ENCODE results near the gene IYD.

IYD gene

DNA sequence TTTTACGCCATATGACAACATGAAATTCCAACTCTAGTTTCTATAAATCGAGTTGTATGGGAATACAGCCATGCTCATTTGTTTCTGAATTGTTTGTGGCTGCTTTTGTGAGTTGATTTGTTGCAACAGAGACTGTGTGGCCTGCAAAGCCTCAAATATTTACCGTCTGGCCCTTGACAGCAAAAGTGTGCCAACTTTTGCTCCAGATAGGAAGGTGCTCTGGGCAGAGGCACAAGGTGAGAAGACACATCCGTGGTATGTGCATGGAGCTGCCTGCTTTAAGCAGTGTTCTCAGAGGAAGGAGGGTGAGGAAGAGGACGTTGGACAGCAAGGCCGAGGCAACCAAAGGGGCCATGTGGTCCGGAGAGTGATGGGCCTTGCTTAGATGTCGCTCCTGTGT, 57.4 kb downstream of the IYD start:
- no peak for TF ChIP-seq CTCF (IDR thresholded peaks at IDR 0.05; ENCODE audit: low read depth, low read length)
- Histone ChIP-seq H3K27me3 (ENCODE audit: insufficient read depth, low read depth, severe bottlenecking) (no peaks in the 10 kb centered on the region), H3K36me3 (no peaks in the 10 kb centered on the region), H3K4me3 (ENCODE audit: low read depth, low read length) (no peak overlapping the region), H3K9me3 (ENCODE audit: severe bottlenecking) (no peaks in the 10 kb centered on the region), H3K27ac (no peak overlapping the region)
- DNase-seq: no peak

- no peak for TF ChIP-seq CTCF (IDR thresholded peaks at IDR 0.05; ENCODE audit: low read depth, low read length)
- no peaks in the 10 kb centered on the region for H3K36me3 ChIP-seq
- DNase-seq: no peak
- no peaks in the 10 kb centered on the region for H3K9me3 ChIP-seq (ENCODE audit: severe bottlenecking)
- no peaks in the 10 kb centered on the region for H3K27me3 ChIP-seq (ENCODE audit: insufficient read depth, low read depth, severe bottlenecking)
- H3K27ac ChIP-seq: no peak overlapping the region
- H3K4me3 ChIP-seq (ENCODE audit: low read depth, low read length): no peak overlapping the region
Measured at GRCh38 chr6:150427037-150427602, 58.3 kb downstream of the IYD start.

GRCh38 chr6:150427843-150428242, 59.0 kb downstream of the IYD start:
- no peak for DNase-seq
- H3K4me3 ChIP-seq (ENCODE audit: low read depth, low read length): no peak overlapping the region
- H3K27ac ChIP-seq: no peak overlapping the region
- no peaks in the 10 kb centered on the region for H3K9me3 ChIP-seq (ENCODE audit: severe bottlenecking)
- no peaks in the 10 kb centered on the region for H3K27me3 ChIP-seq (ENCODE audit: insufficient read depth, low read depth, severe bottlenecking)
- TF ChIP-seq CTCF (IDR thresholded peaks at IDR 0.05; ENCODE audit: low read depth, low read length): no peak
- H3K36me3 ChIP-seq: no peaks in the 10 kb centered on the region

DNA sequence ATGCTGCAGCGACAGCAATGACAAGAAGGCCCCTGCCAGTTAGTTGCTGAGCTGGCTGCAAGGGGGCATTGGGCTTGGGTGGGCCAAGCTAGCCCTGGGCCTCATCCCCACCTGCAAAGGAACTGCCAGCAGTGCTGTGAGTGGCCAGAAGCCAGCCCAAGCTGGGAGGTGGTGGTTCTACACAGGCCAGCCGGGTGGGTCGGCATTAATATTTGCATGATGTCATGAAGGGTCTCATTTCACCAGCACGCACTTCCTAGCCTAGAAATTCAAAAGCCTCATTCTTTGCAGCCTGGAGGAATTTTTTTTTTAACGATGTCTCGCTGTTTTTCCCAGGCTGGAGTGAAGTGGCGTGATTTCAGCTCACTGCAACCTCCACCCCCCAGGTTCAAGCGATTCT, 62.0 kb downstream of the IYD start:
- no peak for TF ChIP-seq CTCF (IDR thresholded peaks at IDR 0.05; ENCODE audit: low read depth, low read length)
- no peaks in the 10 kb centered on the region for H3K9me3 ChIP-seq (ENCODE audit: severe bottlenecking)
- H3K36me3 ChIP-seq: no peaks in the 10 kb centered on the region
- no peaks in the 10 kb centered on the region for H3K27me3 ChIP-seq (ENCODE audit: insufficient read depth, low read depth, severe bottlenecking)
- DNase-seq: no peak
- no peak overlapping the region for H3K4me3 ChIP-seq (ENCODE audit: low read depth, low read length)
- no peak overlapping the region for H3K27ac ChIP-seq

DNA sequence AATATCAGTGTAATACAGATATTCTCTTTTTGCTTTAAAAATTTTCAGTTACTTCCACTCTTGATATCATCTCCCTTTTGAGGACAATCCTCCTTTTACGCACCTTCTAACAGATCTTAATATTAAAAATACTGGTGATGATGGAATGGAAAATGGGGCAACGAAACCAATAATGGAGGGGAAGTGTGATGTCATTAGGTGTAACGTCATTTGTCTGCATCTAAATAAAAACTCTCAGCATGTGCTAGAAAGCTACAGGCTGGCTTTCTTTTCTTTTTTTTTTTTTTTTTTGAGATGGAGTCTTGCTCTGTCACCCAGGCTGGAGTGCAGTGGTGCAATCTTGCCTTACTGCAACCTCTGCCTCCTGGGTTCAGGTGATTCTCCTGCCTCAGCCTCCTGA, 66.5 kb downstream of the IYD start:
- H3K9me3 ChIP-seq (ENCODE audit: severe bottlenecking): no peaks in the 10 kb centered on the region
- H3K27me3 ChIP-seq (ENCODE audit: insufficient read depth, low read depth, severe bottlenecking): no peaks in the 10 kb centered on the region
- H3K4me3 ChIP-seq (ENCODE audit: low read depth, low read length): no peak overlapping the region
- no peak for DNase-seq
- no peak for TF ChIP-seq CTCF (IDR thresholded peaks at IDR 0.05; ENCODE audit: low read depth, low read length)
- no peak overlapping the region for H3K27ac ChIP-seq
- H3K36me3 ChIP-seq: no peaks in the 10 kb centered on the region

- no peak for DNase-seq
- TF ChIP-seq CTCF (IDR thresholded peaks at IDR 0.05; ENCODE audit: low read depth, low read length): no peak
Measured at GRCh38 chr6:150435832-150436231, 67.0 kb downstream of the IYD start.

More at GRCh38 chr6:150435832-150436231, 67.0 kb downstream of the IYD start:
- no peak overlapping the region for H3K27ac ChIP-seq
- H3K4me3 ChIP-seq (ENCODE audit: low read depth, low read length): no peak overlapping the region
- no peaks in the 10 kb centered on the region for H3K9me3 ChIP-seq (ENCODE audit: severe bottlenecking)
- H3K27me3 ChIP-seq (ENCODE audit: insufficient read depth, low read depth, severe bottlenecking): no peaks in the 10 kb centered on the region
- no peaks in the 10 kb centered on the region for H3K36me3 ChIP-seq

All from WERI-Rb-1 (cell line).